GM18861 (cell line): ENCODE measurements around the gene AGBL3.
"Not testable (repeated sequence)": the region's sequence is repeated elsewhere in the genome, so short reads cannot be mapped to it uniquely, and the experiment has no call there.

Source experiments
- ATAC-seq: cut with Tn5 transposase; IDR thresholded peaks from one replicate; pipeline ENCODE4 v1.9.1; 2021; ENCODE audit not compliant: unreplicated experiment

AGBL3 gene

DNA sequence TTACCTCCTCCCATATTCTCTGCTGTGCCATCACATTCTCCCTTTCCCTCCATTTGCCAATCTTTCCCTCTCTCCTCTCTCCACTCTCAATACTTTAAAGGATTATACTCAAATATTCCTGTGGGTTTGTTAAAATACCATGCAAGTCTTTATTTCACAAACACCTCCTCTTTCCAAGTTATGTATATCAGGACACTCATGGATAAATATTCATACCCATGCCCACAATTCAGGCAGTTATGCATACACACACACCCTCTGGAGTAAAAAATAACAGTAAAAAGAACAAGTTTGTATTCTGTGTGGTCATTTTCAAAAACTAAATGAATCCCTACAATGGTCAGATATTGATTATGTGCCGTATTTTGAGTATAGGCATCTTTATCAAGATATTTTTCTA lies 88.2 kb downstream of the AGBL3 start:
- no peak for ATAC-seq

- ATAC-seq: no peak
Observed at GRCh38 chr7:135075716-135076115, 89.4 kb downstream of the AGBL3 start.

- ATAC-seq: no peak
Observed at GRCh38 chr7:135076882-135077281, 90.6 kb downstream of the AGBL3 start.

- ATAC-seq: no peak
Observed at GRCh38 chr7:135077642-135078041, 91.3 kb downstream of the AGBL3 start.

DNA sequence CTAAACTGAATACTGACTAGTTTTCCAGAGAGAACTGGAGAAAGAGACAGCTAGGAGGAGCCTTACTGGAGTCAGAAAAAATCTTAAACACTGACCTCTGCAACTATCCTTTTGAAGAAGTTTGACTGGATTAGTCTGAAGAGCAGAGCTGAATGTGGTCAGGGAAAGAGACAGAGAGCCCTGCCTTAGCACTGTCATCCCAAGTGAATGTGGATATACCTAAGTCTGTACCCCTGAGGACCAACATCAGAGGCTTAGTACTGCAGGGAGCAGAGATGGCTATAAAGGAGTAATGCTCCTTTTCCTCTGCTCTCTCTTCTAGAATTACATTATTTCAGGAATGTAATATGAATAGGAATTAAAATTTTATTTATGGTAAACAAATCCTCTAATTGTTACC lies 91.7 kb downstream of the AGBL3 start:
- no peak for ATAC-seq

DNA sequence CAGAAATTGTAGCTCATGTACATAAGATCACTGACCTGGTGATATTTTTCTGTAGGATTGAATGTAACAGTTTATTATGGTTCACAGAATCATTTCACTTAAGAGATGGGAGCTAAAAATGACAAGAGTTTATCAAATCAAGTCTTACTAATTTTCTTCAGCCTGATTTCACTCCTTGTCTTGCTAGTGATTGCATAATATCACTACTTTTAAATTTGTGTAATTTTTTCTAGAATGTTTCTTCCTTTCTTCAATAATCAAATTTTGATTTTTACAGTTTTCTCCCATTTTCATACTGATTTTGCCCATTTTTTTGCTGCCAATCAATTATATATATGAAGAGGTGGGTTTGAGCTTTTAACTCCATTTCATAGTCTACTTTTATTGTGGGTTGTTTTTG lies 92.8 kb downstream of the AGBL3 start:
- no peak for ATAC-seq

GRCh38 chr7:135083005-135083404 lies 96.7 kb downstream of the AGBL3 start:
- ATAC-seq: no peak

DNA sequence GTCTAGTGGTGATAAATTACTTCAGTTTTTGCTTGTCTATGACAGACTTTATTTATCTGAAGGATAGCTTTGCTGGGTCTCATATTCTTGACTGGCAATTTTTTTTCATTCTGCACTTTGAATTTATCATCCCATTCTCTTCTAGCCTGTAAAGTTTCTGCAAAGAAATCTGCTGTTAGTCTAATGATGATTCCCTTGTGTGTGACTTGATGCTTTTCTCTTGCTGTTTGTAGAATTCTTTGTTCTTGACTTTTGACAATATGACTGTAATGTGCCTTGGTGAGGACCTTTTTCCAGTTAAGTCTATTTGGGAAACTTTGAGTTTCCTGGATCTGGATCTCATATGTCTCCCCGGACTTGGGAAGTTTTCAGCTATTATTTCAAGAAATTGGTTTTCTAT lies 102.3 kb downstream of the AGBL3 start:
- no peak for ATAC-seq

DNA sequence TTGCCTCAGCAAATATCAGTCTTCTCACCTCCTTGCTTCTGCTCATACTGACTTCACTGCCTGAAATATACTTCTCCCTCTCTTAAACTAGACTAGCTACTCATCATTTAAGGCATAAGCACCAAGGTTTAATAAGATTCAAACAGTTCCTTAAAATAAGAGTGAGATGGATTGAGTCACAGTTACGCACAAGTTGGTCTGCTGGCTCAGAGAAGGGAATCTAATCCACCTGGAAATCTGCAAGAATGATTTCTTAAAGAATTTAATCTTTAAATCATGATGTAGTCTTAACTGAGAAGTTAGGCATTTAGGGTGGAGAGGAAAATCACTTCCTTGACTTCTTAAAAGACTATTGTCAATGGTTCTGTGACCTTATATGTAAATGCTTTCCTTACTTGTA lies 105.4 kb downstream of the AGBL3 start:
- no peak for ATAC-seq

DNA sequence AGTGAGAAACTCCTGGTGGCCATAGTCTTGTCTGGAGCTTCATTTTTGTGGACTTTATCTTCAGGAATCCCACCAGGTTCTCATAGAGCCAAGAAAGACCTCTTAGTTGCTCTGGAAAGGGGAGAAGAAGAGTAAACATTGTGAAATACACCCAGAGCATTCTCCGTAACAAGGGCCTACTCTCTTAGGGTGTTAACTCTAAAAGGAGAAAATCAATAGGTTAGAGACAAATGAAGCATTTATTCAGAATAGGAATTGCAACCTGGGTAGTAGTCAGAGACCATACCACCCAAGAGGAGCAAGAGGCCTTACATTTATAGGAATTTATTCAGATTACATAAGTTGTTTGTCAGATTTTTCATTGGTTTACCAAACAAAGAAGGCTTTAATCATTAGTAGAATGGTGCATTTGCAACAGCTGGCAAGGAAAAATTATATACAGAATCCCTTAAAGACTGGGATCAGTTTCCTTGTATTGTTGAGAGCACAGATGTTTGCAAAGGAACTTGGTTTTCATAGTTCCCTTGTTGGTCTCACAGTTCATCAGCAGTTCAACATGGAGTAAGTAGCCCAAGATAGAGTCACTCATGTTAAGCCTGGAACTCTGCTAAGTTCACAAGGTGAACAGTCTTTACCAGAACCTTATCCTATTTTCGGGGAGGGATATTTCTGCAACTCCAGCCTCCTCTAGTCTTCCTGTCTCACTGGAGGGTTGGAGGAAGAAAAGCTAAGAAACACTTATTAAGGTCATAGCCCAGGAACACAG lies 108.3 kb downstream of the AGBL3 start:
- no peak for ATAC-seq

GRCh38 chr7:135095450-135095849 lies 109.1 kb downstream of the AGBL3 start:
- no peak for ATAC-seq

DNA sequence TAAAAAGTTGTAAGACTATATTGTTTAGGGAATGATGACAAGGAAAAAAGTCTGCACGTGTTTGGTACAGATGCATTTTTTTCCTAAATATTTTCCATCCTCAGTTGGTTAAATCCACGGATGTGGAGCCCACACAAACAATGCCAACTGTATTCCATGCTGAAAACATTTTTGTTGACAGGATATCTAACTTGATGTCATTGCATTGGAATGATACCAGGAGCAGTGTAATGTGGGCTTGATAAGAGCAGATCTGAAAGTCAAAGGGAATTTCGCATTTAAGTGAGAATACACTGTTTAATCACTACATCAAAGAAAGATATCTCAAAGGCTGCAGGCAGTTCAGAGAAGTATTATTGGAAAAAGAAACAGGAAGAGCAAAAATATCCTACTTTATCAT lies 112.1 kb downstream of the AGBL3 start:
- no peak for ATAC-seq

DNA sequence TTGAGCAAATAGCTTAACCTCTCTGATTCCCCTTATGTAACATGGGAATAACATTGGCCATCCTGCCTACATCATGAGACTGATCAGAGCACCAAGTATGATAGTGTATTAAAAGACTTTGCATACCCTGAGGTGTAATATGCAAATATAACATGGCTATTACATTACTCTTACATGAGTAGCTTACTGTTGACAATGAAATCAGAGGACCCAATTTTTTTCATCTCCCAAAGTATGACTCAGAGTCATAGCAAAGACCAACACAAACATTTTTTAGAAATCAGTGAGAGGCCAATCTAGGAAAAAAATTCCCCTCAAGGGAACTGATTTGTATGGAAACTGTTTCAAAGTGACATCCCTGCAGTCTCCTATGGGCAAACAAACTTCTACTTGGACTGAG lies 114.5 kb downstream of the AGBL3 start:
- no peak for ATAC-seq

GRCh38 chr7:135102372-135102771 lies 116.1 kb downstream of the AGBL3 start:
- peak; percentile 98 for ATAC-seq

GRCh38 chr7:135109562-135109961 lies 123.3 kb downstream of the AGBL3 start:
- no peak for ATAC-seq

GRCh38 chr7:135109976-135110375 lies 123.7 kb downstream of the AGBL3 start:
- ATAC-seq: no peak

DNA sequence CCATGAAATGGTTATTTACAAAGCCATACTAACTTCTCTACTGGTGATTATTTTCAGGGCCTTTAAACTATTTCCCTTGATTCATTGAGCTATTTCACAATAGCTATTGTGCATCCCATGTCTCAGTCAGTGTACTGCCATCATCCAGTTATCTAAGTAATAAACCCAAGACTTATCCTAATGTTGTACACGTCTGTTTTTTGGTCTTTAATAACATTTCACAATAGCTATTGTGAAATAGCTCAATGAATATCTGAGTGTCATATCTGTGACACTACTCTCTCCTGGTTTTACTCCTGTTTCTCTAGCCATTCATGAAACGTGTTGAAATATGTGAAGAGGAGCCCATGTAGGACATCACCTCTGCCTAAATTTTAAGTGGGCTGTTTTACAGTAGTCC lies 125.1 kb downstream of the AGBL3 start:
- no peak for ATAC-seq

DNA sequence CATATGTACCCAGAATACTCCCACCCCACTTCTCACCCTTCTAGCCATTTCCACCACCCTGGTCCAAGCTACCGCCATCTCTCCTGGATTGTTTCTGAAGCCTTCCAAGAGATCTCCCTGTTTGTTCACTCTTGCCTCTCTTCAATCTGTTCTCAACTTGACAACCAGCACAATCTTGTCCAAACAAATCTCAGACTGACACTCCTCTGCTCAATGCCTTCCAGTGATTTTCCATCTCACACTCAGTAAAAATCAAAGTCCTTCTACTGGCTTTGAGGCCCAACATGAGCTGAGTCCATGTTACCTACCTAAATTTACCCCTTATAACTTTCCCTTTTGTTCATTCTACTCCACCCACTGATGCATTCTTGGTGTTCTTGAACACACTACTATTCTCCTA lies 128.3 kb downstream of the AGBL3 start:
- no peak for ATAC-seq

- ATAC-seq: no peak
Observed at GRCh38 chr7:135117096-135117495, 130.8 kb downstream of the AGBL3 start.

- no peak for ATAC-seq
Observed at GRCh38 chr7:135121868-135122267, 135.6 kb downstream of the AGBL3 start.

- ATAC-seq: not testable (repeated sequence)
Observed at GRCh38 chr7:135124631-135125030, 138.3 kb downstream of the AGBL3 start.

DNA sequence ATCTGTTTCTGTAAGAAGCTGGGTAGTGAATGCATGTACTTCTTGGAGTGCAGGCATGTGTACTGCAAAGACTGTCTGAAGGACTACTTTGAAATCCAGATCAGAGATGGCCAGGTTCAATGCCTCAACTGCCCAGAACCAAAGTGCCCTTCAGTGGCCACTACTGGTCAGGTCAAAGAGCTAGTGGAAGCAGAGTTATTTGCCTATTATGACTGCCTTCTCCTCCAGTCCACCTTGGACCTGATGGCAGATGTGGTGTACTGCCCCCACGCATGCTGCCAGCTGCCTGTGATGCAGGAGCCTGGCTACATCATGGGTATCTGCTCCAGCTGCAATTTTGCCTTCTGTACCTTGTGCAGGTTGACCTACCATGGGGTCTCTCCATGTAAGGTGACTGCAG lies 142.6 kb downstream of the AGBL3 start:
- no peak for ATAC-seq

GRCh38 chr7:135129579-135129978 lies 143.3 kb downstream of the AGBL3 start:
- no peak for ATAC-seq
